PFSK-1 (cell line): ENCODE data around the gene ACAT2.

Experiments
- SIN3A ChIP-seq: IDR thresholded peaks from 2 replicates; pipeline ENCODE4 v1.6.1; 2012; ENCODE audit warnings: mild to moderate bottlenecking, low read length, moderate library complexity, borderline replicate concordance; ENCODE audit not compliant: insufficient read depth
- TAF1 ChIP-seq: IDR thresholded peaks from 2 replicates; pipeline ENCODE4 v1.6.1; 2012; ENCODE audit warnings: low read length, control low read depth, borderline replicate concordance; ENCODE audit not compliant: insufficient read depth

GRCh38 chr6:159788753-159789376 is 27.0 kb downstream of the ACAT2 start:
- TF ChIP-seq SIN3A (no peak), TAF1 (no peak)
